GM19438 (cell line): Measurements from ENCODE around the gene DGCR2.
"Not testable (repeated sequence)": the region's sequence is repeated elsewhere in the genome, so short reads cannot be mapped to it uniquely, and the experiment has no call there.

ENCODE experiments used
- ATAC-seq: cut with Tn5 transposase; IDR thresholded peaks from one replicate; pipeline ENCODE4 v1.9.1; 2021; ENCODE audit warnings: low read depth; ENCODE audit not compliant: unreplicated experiment

Gene DGCR2

DNA sequence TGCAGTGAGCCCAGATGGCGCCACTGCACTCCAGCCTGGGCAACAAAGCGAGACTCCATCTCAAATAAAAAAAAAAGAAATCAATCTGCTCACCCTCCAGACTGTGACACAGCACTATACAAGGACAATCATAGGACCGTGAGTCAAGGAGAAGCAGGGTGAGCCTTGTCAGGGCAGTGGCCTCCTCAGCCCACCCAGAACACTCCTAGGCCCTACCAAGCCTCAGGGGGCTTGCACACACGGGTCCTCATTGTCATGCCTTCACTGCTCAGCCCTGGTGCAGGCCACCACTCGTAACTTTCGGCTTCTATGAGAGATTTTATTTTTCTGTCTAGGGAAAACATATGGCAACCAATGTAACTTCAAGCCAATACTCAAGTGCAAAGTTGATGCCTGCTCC, 35.8 kb downstream of the DGCR2 start:
- no peak for ATAC-seq

DNA sequence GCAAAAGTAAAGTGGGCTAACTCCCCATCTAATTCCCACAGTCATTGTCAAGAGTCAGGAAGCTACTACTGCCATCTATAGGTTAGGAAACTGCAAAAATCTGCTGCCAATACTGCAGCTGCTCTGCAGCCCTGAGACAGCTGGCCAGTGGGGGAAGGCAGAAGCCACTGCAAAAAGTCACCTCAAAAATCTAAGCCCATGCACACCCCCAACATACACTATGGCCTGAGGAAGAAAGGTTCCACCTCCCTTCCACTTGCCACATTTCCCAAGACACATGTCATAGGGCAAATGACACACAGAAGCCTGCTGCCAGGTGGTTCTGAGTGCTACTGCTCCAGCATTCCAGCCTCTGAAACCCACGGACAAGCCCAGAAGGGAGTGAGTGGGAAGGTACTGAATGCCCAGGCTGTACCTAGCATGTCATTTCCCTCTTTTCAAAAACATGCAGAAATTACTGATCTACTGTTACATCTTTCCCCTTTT, 36.9 kb downstream of the DGCR2 start:
- no peak for ATAC-seq

DNA sequence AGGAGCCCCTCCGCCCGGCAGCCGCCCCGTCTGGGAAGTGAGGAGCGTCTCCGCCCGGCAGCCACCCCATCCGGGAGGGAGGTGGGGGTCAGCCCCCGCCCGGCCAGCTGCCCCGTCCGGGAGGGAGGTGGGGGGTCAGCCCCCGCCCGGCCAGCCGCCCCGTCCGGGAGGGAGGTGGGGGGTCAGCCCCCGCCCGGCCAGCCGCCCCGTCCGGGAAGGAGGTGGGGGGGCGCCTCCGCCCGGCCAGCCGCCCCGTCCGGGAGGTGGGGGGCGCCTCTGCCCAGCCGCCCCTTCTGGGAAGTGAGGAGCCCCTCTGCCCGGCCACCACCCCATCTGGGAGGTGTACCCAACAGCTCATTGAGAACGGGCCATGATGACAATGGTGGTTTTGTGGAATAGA, 37.6 kb downstream of the DGCR2 start:
- not testable (repeated sequence) for ATAC-seq

DNA sequence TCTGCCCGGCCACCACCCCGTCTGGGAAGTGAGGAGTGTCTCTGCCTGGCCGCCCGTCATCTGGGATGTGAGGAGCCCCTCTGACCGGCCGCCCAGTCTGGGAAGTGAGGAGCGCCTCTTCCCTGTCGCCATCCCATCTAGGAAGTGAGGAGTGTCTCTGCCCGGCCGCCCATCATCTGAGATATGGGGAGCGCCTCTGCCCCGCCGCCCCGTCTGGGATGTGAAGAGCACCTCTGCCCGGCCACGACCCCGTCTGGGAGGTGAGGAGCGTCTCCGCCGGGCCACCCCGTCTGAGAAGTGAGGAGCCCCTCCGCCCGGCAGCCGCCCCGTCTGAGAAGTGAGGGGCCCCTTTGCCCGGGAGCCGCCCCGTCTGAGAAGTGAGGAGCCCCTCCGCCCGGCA, 38.1 kb downstream of the DGCR2 start:
- ATAC-seq: not testable (repeated sequence)

DNA sequence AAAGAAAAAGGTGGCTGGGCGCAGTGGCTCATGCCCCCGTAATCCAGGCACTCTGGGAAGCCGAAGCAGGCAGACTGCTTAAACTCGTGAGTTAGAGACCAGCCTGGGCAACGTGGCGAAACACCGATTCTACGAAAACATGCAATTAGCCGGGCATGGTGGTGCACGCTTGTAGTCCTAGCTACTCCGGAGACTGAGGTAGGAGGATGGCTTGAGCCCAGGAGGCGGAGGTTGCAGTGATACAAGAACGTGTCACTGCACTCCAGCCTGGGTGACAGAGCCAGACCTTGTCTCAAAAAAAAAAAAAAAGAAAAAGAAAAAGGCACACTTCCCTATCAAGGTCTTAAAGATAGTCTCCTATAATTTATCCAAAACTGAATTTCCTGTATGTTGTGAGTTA, 39.4 kb downstream of the DGCR2 start:
- no peak for ATAC-seq

DNA sequence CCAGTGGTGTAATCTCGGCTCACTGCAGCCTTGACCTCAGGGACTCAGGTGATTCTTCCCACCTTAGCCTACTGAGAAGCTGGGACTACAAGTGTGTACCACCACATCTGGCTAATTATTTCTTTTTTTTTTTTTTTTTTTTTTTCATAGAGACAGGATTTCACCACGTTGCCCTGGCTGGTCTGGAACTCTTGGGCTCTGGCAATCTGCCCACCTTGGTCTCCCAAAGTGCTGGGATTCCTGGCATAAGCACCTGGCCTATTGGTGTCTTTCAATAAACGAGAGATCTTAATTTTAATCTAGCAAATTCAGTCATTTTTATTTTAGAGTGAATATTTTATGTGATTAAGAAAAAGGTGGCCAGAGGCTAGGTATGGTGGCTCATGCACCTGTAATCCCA, 40.1 kb downstream of the DGCR2 start:
- ATAC-seq: no peak

DNA sequence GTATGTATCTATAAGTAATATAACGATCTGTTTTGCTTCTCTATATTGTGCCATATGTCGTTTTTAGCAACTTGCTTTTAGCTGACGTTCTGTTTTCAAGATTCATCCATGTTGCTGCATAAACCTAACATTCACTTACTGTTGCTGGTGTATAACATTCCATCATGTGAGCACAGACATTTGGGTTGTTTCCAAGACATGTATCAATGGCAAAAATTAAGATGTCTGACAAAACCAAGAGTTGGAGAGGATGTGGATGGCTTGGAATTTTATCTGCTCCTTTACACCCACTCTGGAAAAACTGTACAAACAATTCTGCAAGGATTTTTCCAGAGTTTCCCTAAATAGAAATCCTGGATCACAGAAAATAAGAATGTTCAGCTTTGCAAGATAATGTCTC, 40.9 kb downstream of the DGCR2 start:
- ATAC-seq: no peak

DNA sequence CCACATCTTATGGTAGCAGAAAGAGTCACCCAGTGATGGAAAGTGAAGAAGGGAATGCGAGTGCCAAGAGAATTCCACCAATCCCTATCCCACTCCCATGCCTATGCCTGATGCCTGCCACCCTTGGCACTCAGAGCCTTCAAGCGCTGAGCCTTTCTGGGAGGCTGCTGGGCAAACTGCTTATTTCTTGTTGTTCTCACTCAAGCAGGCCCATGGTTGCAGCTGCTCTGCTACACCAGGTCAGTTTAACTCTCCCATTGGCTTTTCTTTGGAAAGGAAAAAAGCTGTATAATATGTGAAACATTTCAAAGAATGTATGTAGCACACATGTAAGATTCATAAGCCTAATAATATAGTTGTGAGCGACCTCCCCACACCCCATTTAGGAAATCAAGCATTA, 41.4 kb downstream of the DGCR2 start:
- no peak for ATAC-seq

DNA sequence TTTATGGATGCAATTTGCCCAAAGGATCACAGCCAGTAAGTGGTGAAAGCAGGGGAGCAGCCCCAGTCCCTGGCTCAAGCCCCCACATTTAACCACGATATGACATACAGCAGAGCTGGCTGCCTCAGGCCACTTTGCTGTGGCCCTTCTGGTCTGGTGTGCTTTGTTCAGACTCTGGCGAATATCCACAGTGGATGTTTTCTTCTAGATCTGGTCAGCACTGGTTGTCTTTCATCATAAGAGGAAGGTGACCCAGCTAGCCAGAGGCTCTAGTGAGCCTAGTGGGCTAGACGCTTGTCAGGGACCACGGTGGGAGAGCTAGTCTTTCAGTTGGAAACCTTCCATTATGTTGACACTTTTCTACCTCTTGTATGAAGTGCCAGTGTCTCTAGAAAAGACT, 42.5 kb downstream of the DGCR2 start:
- ATAC-seq: no peak

DNA sequence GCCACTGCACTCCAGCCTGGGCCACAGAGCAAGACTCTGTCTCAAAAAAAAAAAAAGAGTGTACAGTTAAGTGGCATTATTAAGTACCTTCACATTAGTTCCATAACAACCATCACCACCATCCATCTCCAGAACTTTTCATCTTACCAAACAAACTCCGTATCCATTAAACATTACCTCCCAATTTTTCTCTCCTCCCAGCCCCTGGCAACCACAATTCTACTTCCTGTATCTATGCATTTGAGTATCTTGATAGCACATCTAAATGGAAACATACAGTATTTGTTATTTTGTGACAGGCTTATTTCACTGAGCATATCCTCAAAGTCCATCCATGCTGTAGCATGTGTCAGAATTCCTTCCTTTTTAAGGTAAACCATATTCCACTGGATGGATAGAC, 46.8 kb downstream of the DGCR2 start:
- no peak for ATAC-seq

DNA sequence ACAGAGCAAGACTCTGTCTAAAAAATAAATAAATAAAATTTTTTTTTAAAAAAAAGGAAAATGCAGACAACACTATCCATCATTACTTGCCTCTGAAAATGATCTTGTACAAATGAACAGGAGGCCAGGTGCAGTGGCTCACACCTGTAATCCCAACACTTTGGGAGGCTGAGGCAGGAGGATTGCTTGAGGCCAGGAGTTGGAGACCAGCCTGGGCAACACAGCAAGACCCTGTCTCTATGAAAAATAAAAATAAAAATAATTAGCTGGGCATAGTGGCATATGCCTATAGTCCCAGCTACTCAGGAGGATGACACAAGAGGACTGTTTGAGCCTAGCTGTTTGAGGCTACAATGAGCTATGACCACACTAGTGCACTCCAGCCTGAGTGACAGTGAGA, 49.4 kb downstream of the DGCR2 start:
- not testable (repeated sequence) for ATAC-seq

DNA sequence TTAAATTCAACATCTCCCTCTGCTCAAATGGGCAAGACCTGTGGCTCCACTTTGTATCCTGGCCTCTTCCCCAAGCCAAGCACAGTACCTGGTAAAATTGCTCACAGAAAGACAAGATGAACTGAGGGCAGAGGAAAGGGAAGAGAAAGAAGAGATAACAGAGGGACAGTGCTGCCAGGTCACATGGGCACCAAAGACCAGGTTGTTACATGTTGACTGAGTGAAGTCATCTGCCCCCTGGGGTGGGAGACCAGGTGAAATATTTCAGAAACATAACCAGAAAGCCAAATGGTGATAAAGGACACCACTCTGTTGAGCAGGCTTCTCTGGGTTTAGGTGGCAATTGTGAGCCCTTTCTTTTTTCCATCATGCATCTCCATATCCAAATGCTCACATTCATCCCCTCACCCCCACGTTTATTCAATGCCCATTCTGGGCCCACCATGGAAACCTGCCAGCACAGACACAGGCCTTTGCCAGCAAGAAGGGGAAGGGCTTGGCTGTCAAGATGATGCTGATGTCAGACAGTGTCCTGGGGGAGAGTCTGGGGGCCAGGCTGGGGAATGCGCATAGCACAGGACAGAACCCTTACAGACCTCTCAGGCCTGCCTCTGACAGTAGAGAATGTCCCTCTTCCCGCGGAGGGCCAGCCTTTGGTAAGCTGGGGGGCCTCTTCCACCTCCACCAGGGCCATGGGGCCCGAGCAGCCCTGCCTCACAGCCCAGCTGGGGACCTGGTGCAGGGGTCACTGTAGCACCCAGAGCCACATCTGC, 51.6 kb downstream of the DGCR2 start:
- no peak for ATAC-seq

DNA sequence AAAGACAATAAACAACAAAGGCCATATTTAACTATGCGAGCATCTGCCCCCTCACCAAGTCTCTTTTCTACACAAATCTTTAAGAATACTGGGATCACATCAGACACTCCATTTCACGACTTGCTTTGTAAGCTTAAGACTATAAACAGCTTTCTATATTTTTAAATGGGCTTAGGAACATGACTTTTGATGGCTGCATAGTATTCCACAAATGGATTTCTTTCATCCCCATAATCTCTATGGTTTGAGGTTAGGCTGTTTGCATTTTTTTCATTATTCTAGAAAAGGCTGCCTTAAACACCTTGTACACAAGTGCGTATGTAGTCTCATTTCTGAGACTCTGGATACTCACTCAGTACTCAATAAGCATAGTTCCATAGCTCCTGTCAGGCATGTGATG, 52.8 kb downstream of the DGCR2 start:
- no peak for ATAC-seq

DNA sequence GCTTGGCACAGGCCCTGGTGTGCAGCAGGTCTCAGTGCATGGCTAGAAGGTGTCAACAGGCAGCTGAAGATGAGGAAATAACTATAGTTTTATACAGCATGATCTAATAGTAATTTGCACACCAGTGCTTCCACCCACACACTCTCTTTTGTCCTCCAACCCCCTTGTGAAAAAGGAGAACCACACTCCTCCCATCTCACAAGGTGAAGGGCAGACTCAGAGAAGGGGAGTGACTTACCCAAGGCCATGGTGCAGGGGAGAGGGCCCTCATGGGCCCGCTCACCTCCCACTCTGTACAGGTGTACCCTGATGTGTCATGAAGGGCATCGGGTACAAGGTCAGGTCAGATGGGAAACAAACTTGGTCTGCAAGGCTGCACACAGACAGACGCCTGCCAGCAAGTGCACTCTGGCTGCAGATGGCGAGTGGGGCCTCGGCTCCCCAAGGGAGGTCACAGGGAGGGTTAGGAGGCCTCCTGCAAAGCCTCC, 53.4 kb downstream of the DGCR2 start:
- ATAC-seq: no peak

DNA sequence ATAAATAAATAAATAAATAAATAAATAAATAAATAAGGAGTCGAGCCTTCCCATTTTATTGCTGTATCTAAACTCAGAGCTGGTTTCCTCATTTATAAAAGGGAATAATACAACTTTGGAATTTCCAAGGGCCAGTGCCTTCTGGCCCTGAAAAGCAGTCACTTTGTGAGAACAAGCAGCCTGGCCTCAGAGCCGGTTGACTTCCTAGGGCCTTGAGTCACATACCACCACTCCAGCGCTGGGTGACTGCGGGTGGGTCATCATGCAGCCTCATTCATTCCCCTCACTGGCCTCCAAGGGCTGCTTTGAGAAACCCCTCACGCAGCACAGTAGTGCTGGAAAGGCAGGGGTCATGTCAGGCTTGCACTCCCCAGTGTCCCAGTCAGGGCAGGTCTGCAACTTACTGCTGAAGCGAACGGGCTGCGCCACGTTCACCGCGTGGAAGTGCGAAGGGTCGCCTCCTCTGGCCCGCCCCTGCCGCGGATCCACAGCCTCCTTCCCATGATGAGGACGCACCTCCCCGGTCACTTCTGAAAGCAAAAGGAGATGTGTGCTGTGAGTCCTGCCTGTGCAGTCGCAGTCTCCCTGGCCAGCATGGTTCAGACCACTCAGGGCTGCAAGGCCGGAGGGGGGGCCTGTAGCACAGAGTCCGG, 54.4 kb downstream of the DGCR2 start:
- ATAC-seq: no peak

DNA sequence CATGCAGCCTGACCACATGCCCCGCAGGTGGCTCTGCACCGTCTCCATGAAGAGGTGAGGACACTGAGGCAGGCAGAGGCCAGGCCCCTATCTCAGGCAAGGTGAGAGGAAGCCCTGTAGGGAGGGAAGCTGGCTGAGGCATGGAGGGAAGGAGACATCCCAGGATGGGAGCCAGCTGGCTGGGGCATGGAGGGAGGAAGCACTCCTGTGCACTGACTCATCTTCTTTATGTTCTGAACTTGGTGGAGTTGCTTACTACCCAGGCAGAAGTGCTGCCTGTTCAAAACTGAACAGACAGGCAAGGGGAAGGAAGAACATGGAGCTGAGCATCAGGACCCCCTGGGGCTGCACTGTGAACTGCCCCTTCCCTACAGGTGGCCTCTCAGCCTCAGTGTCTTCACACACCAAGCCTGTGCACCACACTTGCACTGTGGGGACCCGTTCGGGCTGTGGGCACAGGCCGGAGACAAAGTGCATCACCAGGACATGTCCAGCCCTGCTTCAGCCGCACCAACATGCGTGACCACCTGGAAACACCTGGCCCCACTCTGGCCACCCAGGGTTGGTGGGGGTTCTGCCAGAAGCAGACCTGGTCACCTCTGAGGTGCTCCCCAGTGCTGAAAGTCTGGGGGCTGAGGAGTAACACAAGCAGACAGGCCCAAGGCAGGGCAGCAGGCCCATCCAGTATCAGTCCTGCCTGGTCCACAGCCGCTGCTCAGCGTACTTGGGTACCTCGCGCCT, 55.5 kb downstream of the DGCR2 start:
- ATAC-seq: no peak

DNA sequence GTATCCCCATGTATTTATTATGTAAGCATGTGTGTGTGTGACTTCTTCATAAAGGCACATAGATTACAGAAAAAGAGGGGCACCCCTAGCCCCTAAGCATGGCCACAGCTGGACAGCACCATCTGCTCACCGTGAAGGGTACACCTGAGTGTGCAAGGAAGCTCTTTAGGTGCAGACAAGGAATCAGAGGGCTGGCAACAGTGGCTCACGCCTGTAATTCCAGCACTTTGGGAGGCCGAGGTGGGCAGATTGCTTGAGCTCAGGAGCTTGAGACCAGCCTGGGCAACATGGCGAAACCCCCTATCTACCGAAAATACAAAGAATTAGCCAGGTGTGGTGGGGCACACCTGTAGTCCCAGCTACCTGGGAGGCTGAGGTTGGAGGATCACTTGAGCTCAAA, 56.3 kb downstream of the DGCR2 start:
- ATAC-seq: no peak

DNA sequence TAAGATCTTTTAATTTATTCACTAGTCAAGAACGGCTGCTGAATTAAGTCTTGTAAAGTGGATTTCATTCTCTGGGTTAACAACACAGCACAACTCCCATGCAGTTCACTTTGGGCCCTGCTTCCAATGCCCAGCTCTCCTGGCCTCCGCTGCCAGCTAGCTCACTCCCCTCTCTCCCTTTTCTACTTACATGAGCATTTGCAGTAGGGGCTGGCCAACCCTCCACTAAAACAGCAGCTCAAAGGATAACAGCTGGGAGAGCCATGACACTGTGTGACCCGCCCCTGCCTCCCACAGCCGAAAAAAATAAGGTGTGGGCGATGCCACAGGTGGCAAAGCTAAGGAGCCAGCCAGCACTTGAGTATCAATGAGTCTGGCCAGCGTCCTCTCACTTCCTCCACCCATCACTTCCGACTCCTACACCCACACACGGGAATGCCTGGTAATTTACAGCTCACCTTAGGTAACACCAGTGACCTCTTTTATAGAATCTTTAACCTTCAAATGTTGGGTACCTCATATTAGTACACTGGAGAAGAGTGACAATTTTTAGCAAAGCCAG, 56.8 kb downstream of the DGCR2 start:
- ATAC-seq: no peak

DNA sequence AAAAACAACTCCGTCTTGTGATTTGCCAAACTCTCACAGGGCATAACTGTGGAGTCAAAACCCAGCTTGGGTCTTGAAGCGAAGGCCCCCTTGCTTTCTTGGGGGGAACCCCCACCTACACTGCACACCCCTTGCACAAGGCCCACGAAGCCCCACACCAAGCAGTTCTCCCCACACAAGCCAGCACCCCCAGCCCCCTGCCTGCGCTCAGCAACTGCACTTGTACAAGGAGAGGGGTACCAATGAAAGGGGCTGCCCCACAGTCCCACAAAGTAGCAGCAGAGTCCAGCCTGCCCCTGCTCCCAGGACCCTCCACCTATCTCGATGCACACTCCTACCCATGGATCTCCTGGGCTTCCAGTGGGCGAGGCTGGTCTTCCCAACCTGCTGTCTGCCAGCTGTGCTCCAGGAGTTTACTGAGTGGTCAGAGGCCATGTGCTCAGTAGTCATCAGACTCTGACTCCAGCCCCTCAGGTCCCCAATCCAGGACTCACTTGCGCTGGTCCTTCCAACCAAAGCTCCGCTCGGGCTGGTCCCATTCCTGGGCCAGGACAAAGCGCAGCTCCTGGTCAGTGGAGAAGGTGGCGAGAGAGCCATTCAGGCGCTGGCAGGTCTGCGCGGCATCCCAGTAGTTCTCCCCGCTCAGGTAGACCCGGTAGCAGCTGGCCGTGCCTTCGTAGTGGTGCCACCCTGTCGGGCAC, 57.7 kb downstream of the DGCR2 start:
- no peak for ATAC-seq

DNA sequence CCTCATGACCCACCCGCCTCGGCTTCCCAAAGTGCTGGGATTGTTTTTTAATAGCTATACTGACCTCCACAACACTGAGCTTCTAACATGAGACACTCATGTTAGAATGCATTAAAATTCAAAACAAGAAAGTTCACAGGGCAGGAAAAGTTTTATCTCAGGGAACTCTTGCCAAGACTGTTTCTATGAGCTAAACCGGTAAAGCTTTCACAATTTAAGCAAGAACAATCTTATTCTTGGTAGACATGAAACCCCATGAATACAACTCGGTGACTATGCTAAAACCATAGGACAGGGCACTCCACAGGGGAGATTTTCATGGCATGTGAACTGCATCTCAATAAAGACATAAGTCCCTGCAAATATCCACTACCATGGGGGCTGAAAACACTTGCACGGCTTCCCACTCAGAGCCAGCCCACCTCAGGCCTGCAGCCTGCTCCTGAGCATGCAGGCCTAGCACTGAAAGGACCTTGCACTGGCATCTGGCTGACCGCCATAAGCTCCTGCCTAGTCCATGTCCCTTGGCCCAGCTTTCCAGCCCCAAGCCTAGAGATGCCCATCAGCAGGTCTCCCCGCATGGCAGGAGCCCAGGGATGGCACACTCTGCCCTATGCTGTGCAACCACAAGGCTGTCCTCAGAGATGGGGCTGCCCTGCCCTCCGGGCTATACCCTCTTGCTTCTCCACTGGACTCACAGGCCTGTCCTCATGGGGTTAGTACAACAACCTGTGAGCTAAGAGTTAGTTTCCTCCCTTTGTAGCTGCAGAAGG, 58.4 kb downstream of the DGCR2 start:
- no peak for ATAC-seq
